SKM-1 treated with dmso at 0.1 percent for 144 hours (cell line): ENCODE results near the gene PTGDR2.

Experiments
- DNase-seq: peaks from one replicate; lab custom pipeline; 2025; ENCODE audit not compliant: unreplicated experiment; lab: John Stamatoyannopoulos, UW

PTGDR2 gene

DNA sequence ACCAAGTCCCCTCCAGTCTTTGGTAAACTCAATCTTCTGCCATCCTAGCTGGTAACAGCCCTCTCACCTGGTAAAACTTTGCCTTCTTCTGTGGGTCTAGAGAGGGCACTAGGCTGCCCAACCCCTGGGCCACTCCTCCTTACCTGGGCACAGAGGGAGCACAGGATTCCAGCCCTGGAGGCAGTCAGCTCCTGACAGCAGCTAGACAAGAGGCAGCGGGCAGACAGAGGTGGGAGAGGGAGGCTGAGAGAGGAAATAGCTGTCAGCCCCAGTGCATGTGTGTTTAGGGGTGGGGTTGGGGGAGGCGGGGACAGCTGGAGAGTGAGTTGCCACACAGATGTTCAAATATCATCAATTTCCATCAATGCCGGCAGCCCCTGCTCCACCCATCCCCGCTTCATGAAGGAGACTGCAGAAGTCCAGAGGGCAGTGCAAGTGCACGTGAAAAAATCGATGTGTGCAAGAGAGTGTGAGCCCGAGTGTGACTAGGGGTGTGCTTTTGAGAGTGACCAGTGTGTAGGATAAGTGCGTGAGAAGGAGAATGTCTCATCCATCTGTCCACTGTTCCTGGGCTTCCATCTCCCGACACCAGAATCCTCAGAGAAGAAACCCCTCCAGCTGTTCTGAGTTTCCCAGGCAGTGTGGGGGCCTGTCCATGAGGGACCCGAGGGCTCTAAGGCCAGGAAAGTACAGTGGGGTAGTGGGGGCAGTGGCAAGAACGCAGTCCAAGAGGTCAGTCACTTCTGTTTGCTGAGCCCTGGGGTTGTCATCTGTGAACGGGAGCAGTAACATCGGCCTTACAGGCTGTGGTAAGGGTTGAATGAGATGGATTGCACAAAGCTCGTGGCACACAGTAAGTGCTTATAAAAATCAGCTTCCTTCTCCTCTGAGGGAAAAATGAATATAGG lies at the start of gene PTGDR2:
TSS of gene PTGDR2 (minus strand) at position 225 of the 908 bp plus-strand sequence. CDS start 2,228 bp downstream, outside the sequence.
- DNase-seq, result peak; percentile 21

DNA sequence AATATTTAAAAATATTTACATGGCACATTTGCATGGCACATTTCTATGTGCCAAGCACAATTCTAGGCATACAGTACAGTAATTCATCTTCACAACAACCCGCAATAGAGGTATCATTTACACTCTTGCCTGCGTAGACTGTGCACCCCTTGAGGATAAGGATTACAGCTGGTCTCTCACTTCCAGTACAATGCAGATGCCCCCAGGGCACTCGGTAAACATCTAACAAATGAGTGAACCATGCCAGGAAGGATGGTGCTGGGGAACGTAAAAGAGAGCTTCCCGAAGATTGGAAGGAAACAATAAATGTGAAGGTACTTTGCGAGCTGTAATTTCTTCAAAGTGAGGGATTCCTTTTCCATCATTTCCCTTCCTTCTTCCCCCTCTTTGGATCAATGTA lies 49.3 kb upstream of the PTGDR2 start:
- no peak for DNase-seq

GRCh38 chr11:60902625-60903024 lies 46.9 kb upstream of the PTGDR2 start:
- no peak for DNase-seq

GRCh38 chr11:60900673-60901404 lies 45.1 kb upstream of the PTGDR2 start:
- no peak for DNase-seq

- no peak for DNase-seq
Observed at GRCh38 chr11:60899977-60900376, 44.2 kb upstream of the PTGDR2 start.

GRCh38 chr11:60899046-60899936 lies 43.5 kb upstream of the PTGDR2 start:
- peak; percentile 26 for DNase-seq

DNA sequence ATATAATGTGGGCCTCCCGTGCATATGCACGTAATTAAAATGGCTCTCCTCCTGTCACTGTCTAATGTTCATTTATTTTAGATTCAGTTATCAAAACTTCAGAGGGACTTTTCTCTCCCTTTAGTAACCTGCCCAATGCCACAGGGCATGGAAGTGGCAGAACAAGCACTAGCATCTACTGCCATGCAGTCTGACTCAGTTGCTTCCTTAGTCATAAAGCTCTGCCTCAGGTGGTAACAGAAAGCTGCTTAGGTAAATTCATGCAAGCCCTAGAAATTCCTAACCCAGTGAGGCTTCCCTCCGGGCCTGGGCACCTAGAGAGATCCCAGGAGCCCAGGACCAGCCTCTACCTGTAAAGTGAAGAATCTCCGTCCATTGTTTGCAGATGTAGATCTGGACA lies 41.7 kb upstream of the PTGDR2 start:
- no peak for DNase-seq

DNA sequence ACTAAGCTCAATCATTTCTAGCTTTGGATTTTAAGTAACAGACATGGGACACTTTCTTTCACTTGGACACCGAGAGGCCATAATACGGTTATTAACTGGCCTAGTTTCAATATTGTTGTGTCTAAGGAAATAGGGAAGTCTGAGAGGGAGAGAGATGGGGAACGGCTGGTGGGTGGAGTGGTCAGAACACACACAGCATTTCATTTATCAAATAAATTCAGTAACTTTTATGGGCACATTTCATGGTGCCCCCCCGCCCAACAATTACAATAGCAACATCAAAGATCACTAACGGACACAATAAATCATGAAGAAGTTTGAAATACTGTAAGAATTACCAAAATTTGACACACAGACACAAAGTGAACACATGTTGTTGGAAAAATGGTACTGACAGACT lies 39.9 kb upstream of the PTGDR2 start:
- no peak for DNase-seq

GRCh38 chr11:60891103-60891741 lies 35.5 kb upstream of the PTGDR2 start:
- no peak for DNase-seq

- DNase-seq, result no peak
Observed at GRCh38 chr11:60890696-60891095, 34.9 kb upstream of the PTGDR2 start.

DNA sequence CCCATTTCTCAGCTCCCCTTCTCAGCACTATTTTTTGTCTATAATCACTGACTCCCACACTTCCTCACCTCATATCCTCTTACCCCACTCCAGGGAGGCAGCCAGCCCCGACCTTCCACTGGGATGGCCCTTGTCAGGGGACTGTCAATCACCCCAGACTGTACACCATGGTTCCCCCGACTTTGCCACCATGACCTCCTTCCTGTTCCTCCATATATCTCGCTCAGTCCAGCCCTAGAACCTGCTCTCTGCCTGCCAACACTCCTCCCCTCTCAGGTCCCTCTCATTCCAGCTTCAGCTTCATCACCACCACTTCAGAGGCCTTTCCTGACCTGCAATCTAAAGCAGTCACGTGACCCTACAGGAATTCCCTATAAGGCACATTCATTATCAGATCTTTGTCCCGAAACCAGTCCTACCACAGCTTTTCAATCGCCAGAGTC lies 34.1 kb upstream of the PTGDR2 start:
- no peak for DNase-seq

DNA sequence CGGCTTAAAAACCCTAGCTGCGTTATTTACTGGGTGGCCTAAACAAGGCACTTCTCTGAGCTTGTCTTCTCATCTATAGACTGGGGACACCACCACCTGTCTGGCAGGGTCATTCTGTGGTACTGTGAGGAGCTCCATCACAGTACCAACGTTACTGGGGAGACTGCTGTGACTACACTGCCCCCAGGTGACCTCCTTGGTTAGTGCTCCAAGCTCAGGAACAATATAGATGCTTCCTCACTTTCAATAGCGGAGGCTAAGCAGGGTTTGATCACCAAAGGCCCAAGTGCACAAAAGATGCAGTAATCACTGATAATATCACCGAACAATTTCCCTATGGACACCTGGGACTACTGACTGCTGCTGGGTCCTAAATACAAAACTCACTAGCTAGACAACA lies 31.8 kb upstream of the PTGDR2 start:
- DNase-seq, result peak; percentile 47

- no peak for DNase-seq
Observed at GRCh38 chr11:60880643-60881282, 25.0 kb upstream of the PTGDR2 start.

- DNase-seq, result no peak
Observed at GRCh38 chr11:60879971-60880588, 24.3 kb upstream of the PTGDR2 start.

DNA sequence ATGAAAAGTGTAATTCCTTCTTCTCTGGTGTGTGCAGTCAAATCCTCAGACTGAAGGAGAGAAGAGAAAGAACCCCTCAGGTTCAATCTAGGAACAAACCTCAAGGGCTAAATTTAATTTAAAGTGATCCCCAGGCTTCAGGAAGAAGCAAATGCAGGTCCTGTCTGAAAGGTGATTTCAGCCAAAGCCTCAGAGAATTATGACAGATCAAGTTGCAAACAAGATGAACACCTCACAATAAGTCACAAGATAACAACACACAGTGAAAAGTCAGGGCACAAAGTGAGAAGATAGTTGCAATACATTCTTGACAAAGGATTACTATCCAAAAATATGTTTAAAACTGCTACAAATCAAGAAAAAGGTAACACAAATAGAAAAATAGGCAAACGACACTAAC lies 23.4 kb upstream of the PTGDR2 start:
- DNase-seq, result no peak

GRCh38 chr11:60878245-60879101 lies 22.7 kb upstream of the PTGDR2 start:
- no peak for DNase-seq

- no peak for DNase-seq
Observed at GRCh38 chr11:60876168-60876485, 20.4 kb upstream of the PTGDR2 start.

- DNase-seq, result no peak
Observed at GRCh38 chr11:60875366-60876167, 19.8 kb upstream of the PTGDR2 start.
